Spleen (tissue), 11 donors: ENCODE measurements around the gene RAD51B. TPM values are rescaled to one million over a fixed set of nuclear protein-coding genes. Genes with fewer than 3 reads are reported as not detected.

Experiments used
- DNase-seq: peaks from one replicate; pipeline ENCODE4 v3.0.0-alpha.2; 2020
- H3K27ac ChIP-seq, 8 donors: fragments of 200-600 bp; sonication (generic) in 7 of 8; 1 replicate in 4 of 8; 2 replicates in 4 of 8; pipeline versions ENCODE4 v1.5.0 to v1.8.0; 2016 to 2021; ENCODE audit warnings: inconsistent platforms in 4 of 8, mild to moderate bottlenecking in 4 of 8, moderate library complexity in 1 of 8
- H3K27me3 ChIP-seq, 7 donors: fragments of 200-600 bp; sonication (generic) in 6 of 7; replicated peaks in 1 of 7; 1 replicate in 4 of 7; 2 replicates in 3 of 7; pipeline versions ENCODE4 v1.5.0 to v1.8.0; 2016 to 2021; ENCODE audit warnings: inconsistent platforms in 3 of 7, mild to moderate bottlenecking in 1 of 7
- H3K36me3 ChIP-seq, 6 donors: fragments of 200-600 bp; sonication (generic) in 5 of 6; 1 replicate in 4 of 6; 2 replicates in 2 of 6; pipeline versions ENCODE4 v1.5.0 to v1.8.0; 2016 to 2021; ENCODE audit warnings: inconsistent platforms in 2 of 6
- H3K4me1 ChIP-seq, 6 donors: fragments of 200-600 bp; sonication (generic) in 5 of 6; 1 replicate in 3 of 6; 2 replicates in 3 of 6; pipeline versions ENCODE4 v1.5.0 to v1.8.0; 2016 to 2021; ENCODE audit warnings: inconsistent platforms in 3 of 6
- H3K4me3 ChIP-seq, 8 donors: fragments of 200-600 bp; sonication (generic) in 7 of 8; 1 replicate in 4 of 8; 2 replicates in 4 of 8; pipeline versions ENCODE4 v1.5.0 to v1.8.0; 2016 to 2021; ENCODE audit warnings: inconsistent platforms in 4 of 8, mild to moderate bottlenecking in 4 of 8, moderate library complexity in 2 of 8
- H3K9me3 ChIP-seq, 8 donors: fragments of 200-600 bp; sonication (generic) in 7 of 8; 1 replicate in 4 of 8; 2 replicates in 4 of 8; pipeline versions ENCODE4 v1.5.0 to v1.8.0; 2016 to 2021; ENCODE audit warnings: inconsistent platforms in 4 of 8
- CTCF ChIP-seq, 11 experiments: fragments of 200-600 bp in 7 of 11; fragments of 450-650 bp in 4 of 11; sonication (generic) in 4 of 11; IDR thresholded peaks in 8 of 11; conservative IDR thresholded peaks in 3 of 11; 1 replicate in 7 of 11; 2 replicates in 4 of 11; pipeline versions ENCODE4 v1.4.0 to v1.8.0; 2016 to 2021; ENCODE audit warnings: antibody characterized with exemption in 11 of 11, inconsistent platforms in 4 of 11, mild to moderate bottlenecking in 1 of 11
- POLR2A ChIP-seq, 3 donors: fragments of 450-650 bp; IDR thresholded peaks; one replicate each; pipeline ENCODE4 v1.5.1; 2017; ENCODE audit warnings: antibody characterized with exemption in 3 of 3, mild to moderate bottlenecking in 1 of 3
- POLR2AphosphoS5 ChIP-seq, 3 donors: sonication (generic); formaldehyde crosslinking; IDR thresholded peaks; one replicate each; pipeline ENCODE4 v1.5.1; 2017; ENCODE audit warnings: antibody characterized with exemption in 3 of 3
- WGBS, 5 donors: extraction: QIAGEN DNeasy Blood & Tissue Kit in 3 of 5; methylation state at CpG; one replicate each; pipeline versions ENCODE4 v1.1.5 to v1.1.7; 2013 to 2018; 5-methylcytosine and 5-hydroxymethylcytosine counted together
- intact Hi-C: fragments of 100-400 bp; cut with DNase I; formaldehyde crosslinking; loops from one replicate; pipeline ENCODE4 v1.15.0; 2023; ENCODE audit warnings: low total_unique reads
- polyA plus RNA-seq, 3 donors: library from polyadenylated mRNA; stranded (reverse); fragments of 200-250 nt; gene quantifications; one replicate each; pipeline ENCODE4 v1.2.1, GENCODE V29; 2013
- total RNA-seq, 7 donors: library from RNA; depleted of rRNA in 3 of 7; stranded (reverse); fragments of >200 nt in 3 of 7; fragmentation: NEBNext Ultra II Directional in 4 of 7; extraction: Animal tissue kit (Norgen Biotek cat#: 25700) in 4 of 7; gene quantifications; one replicate each; pipeline versions ENCODE4 v1.1.0 to v1.2.1, GENCODE V29; 2016 to 2021
- donor health status: healthy with polysubstance abuse.
- donor health status: DM: no; HTN: no; CAD: no; lungs with moderate emphysema.
- donor health status: DM: no; HTN: no; CAD: no.
- donor health status: Bipolar disorder and iron deficiency.
- donor health status: healthy.
- donor health status: DM: no; HTN: no; CAD: no.
- donor health status: DM: yes; HTN: yes; CAD: no.

Gene RAD51B
- total and polyA plus RNA-seq, 10 donors = 4.2 to 43.7 (median 29.8) TPM

- DNase-seq = no peak
- H3K36me3 ChIP-seq = no peaks in the 10 kb centered on the region
- H3K9me3 ChIP-seq = no peaks in the 10 kb centered on the region
- H3K27ac ChIP-seq = no peak overlapping the region
- H3K4me3 ChIP-seq = no peak overlapping the region
- intact Hi-C loops = no loop called here
- TF ChIP-seq POLR2A (IDR thresholded peaks at IDR 0.05) (no peak), POLR2AphosphoS5 (IDR thresholded peaks at IDR 0.05) (no peak), CTCF (IDR thresholded peaks at IDR 0.05 in 8 of 11, conservative IDR thresholded peaks at IDR 0.05 in 3 of 11) (no peak)
- H3K4me1 ChIP-seq = peaks cover 12 to 63% (median 28%) of the 10 kb centered on the region in 6 donors
- 82 to 88% (median 85%) methylated on average over 5 of the region's 5 CpGs for WGBS, 5 donors
- no peaks in the 10 kb centered on the region for H3K27me3 ChIP-seq
Measured at GRCh38 chr14:68726093-68726695, 906.6 kb downstream of the RAD51B start.

DNA sequence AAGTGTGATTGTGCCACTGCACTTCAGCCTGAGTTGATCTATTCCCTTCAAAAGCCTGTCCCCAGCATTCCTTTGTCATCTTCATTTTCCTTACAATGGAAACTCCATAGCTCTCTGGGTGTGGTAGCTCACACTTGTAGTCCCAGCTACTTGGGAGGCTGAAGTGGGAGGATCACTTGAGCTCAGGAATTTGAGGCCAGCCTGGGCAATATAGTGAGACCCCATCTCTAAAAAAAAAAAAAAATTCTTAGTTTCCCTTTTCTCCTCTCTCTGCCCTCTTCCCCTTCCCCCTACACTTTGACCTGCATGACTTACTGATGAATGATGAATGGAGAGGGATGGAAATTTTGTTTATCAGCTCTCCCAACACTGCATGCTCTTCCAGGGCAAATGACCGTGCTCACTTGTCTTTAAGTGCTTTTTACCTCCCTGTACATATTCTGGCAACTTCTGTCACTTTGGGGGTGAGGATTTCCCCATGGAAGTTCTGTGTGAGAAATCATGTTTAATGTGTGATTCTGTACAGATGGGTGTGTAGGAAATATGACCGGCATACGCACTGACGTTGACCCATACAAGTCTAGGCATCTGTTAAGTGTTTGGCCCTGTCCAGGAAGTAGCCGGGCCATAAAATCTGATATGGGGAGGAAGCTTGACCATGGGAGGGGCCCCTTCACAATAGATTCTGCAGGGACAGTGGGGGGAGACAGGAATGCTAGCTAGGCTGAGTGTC is 907.9 kb downstream of the RAD51B start:
- Histone ChIP-seq H3K4me1 (peaks cover 12 to 73% (median 29%) of the 10 kb centered on the region in 6 donors), H3K27ac (peak overlapping the region in 7 of 8 donors; percentile 43 to 52 (median 48)), H3K36me3 (no peaks in the 10 kb centered on the region), H3K27me3 (no peaks in the 10 kb centered on the region), H3K4me3 (no peak overlapping the region), H3K9me3 (no peaks in the 10 kb centered on the region)
- intact Hi-C loops = no loop called here
- WGBS, 5 donors = 63 to 77% (median 69%) methylated on average over 5 of the region's 5 CpGs
- DNase-seq = no peak
- TF ChIP-seq POLR2AphosphoS5 (IDR thresholded peaks at IDR 0.05) (peak in 1 of 3 donors; percentile 55), POLR2A (IDR thresholded peaks at IDR 0.05) (no peak)

- 64 to 84% (median 76%) methylated on average over 10 of the region's 10 CpGs for WGBS, 5 donors
- peaks cover 18 to 76% (median 39%) of the 10 kb centered on the region in 6 donors for H3K4me1 ChIP-seq
- DNase-seq = no peak
- no peak overlapping the region for H3K4me3 ChIP-seq
- H3K27me3 ChIP-seq = no peaks in the 10 kb centered on the region
- no peaks in the 10 kb centered on the region for H3K9me3 ChIP-seq
- intact Hi-C loops = no loop called here
- no peaks in the 10 kb centered on the region for H3K36me3 ChIP-seq
- no peak for TF ChIP-seq POLR2A (IDR thresholded peaks at IDR 0.05)
- TF ChIP-seq POLR2AphosphoS5 (IDR thresholded peaks at IDR 0.05) = no peak
- TF ChIP-seq CTCF (IDR thresholded peaks at IDR 0.05 in 8 of 11, conservative IDR thresholded peaks at IDR 0.05 in 3 of 11) = no peak
- H3K27ac ChIP-seq = peak overlapping the region; percentile 13 to 52 (median 48)
Measured at GRCh38 chr14:68728342-68729106, 908.9 kb downstream of the RAD51B start.

DNA sequence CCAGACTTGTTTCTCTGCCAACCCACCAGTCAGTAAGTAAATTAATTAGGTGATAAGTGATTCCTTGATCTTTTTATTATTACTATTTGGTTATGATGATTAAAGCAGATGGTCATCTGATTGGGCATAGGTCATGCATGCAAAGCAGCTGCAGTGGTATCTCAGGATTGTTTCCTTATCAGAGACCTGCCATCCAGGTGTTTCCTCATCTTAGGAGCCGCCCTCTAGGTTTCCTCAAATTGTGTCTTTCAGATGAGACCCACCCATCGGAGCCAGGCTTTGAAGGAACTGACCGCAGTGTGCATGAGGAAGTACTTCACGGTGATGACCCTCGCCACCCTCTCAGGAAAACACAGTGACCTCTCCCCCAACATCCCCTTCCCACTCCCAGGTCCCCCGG is 910.0 kb downstream of the RAD51B start:
- H3K4me1 ChIP-seq = peaks cover 26 to 80% (median 49%) of the 10 kb centered on the region in 6 donors
- no peak overlapping the region for H3K4me3 ChIP-seq
- no peaks in the 10 kb centered on the region for H3K27me3 ChIP-seq
- intact Hi-C loops = no loop called here
- no peaks in the 10 kb centered on the region for H3K36me3 ChIP-seq
- TF ChIP-seq CTCF (IDR thresholded peaks at IDR 0.05 in 8 of 11, conservative IDR thresholded peaks at IDR 0.05 in 3 of 11) (no peak), POLR2AphosphoS5 (IDR thresholded peaks at IDR 0.05) (peak in 1 of 3 donors; percentile 46)
- H3K9me3 ChIP-seq = no peaks in the 10 kb centered on the region
- peak overlapping the region in 6 of 8 donors; percentile 9 to 52 (median 49) for H3K27ac ChIP-seq
- 25 to 40% (median 29%) methylated on average over 6 of the region's 6 CpGs for WGBS, 5 donors
- no peak for DNase-seq
